ENCODE measurements around the gene CACNG3.

- TF ChIP-seq, protein P1, sequence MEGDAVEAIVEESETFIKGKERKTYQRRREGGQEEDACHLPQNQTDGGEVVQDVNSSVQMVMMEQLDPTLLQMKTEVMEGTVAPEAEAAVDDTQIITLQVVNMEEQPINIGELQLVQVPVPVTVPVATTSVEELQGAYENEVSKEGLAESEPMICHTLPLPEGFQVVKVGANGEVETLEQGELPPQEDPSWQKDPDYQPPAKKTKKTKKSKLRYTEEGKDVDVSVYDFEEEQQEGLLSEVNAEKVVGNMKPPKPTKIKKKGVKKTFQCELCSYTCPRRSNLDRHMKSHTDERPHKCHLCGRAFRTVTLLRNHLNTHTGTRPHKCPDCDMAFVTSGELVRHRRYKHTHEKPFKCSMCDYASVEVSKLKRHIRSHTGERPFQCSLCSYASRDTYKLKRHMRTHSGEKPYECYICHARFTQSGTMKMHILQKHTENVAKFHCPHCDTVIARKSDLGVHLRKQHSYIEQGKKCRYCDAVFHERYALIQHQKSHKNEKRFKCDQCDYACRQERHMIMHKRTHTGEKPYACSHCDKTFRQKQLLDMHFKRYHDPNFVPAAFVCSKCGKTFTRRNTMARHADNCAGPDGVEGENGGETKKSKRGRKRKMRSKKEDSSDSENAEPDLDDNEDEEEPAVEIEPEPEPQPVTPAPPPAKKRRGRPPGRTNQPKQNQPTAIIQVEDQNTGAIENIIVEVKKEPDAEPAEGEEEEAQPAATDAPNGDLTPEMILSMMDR (conservative IDR thresholded peaks at IDR 0.05; ENCODE audit: low read length), result no peak
- TF ChIP-seq EZH2phosphoT487 (IDR thresholded peaks at IDR 0.05; ENCODE audit: borderline replicate concordance), result no peak
Measured at GRCh38 chr16:24232936-24233335, 23.2 kb upstream of the CACNG3 start.
